MM.1S (cell line): ENCODE measurements around the gene MAP2K6.

ENCODE experiments used
- DNase-seq: peaks from one replicate; pipeline ENCODE4 v3.0.0-alpha.2; 2015
- H2AFZ ChIP-seq: fragments of 300-600 bp; sonication (generic); 2 replicates; pipeline ENCODE4 v1.6.0; 2016; ENCODE audit warnings: antibody characterized with exemption, low read length
- H3F3A ChIP-seq: fragments of 300-600 bp; sonication (generic); 2 replicates; pipeline ENCODE4 v1.6.1; 2016; ENCODE audit warnings: mild to moderate bottlenecking, antibody characterized with exemption, low read length, moderate library complexity, mixed read lengths; ENCODE audit not compliant: insufficient read depth
- H3K27ac ChIP-seq: fragments of 300-600 bp; sonication (generic); 2 replicates; pipeline ENCODE4 v1.5.1; 2016; ENCODE audit warnings: mild to moderate bottlenecking, low read length
- H3K27me3 ChIP-seq: fragments of 300-600 bp; sonication (generic); replicated peaks from 2 replicates; pipeline ENCODE4 v1.6.0; 2016; ENCODE audit warnings: low read length; ENCODE audit not compliant: insufficient read depth
- H3K36me3 ChIP-seq: fragments of 300-600 bp; sonication (generic); replicated peaks from 2 replicates; pipeline ENCODE4 v1.6.1; 2016; ENCODE audit warnings: mild to moderate bottlenecking, low read length, mixed read lengths; ENCODE audit not compliant: insufficient read depth
- H3K4me1 ChIP-seq: fragments of 300-600 bp; sonication (generic); 2 replicates; pipeline ENCODE4 v1.6.1; 2016; ENCODE audit warnings: low read length, mixed read lengths
- H3K4me2 ChIP-seq: fragments of 300-600 bp; sonication (generic); 2 replicates; pipeline ENCODE4 v1.6.0; 2016; ENCODE audit warnings: low read depth, low read length
- H3K4me3 ChIP-seq: fragments of 300-600 bp; sonication (generic); 2 replicates; pipeline ENCODE4 v1.5.1; 2016; ENCODE audit warnings: low read length, mixed read lengths
- H3K79me2 ChIP-seq: fragments of 300-600 bp; sonication (generic); 2 replicates; pipeline ENCODE4 v1.6.1; 2016; ENCODE audit warnings: mixed run types, low read length, mixed read lengths
- H3K9ac ChIP-seq: fragments of 300-600 bp; sonication (generic); 2 replicates; pipeline ENCODE4 v1.6.1; 2016; ENCODE audit warnings: low read length, mixed read lengths
- H3K9me2 ChIP-seq: fragments of 300-600 bp; sonication (generic); replicated peaks from 2 replicates; pipeline ENCODE4 v1.6.1; 2016; ENCODE audit warnings: mild to moderate bottlenecking, low read length, mixed read lengths; ENCODE audit not compliant: insufficient read depth
- H3K9me3 ChIP-seq: fragments of 300-600 bp; sonication (generic); replicated peaks from 2 replicates; pipeline ENCODE4 v1.6.1; 2016; ENCODE audit warnings: mild to moderate bottlenecking, low read length, mixed read lengths; ENCODE audit not compliant: insufficient read depth
- H4K20me1 ChIP-seq: fragments of 300-600 bp; sonication (generic); 2 replicates; pipeline ENCODE4 v1.6.1; 2016; ENCODE audit warnings: mild to moderate bottlenecking, low read length, moderate library complexity, mixed read lengths; ENCODE audit not compliant: insufficient read depth
- EZH2 ChIP-seq: fragments of 300-600 bp; sonication (generic); optimal IDR thresholded peaks from 2 replicates; pipeline ENCODE3; 2017; ENCODE audit warnings: low read depth, mild to moderate bottlenecking, antibody characterized with exemption, low read length, mixed read lengths
- EZH2phosphoT487 ChIP-seq: fragments of 300-600 bp; sonication (generic); IDR thresholded peaks from 2 replicates; pipeline ENCODE4 v1.6.1; 2018; ENCODE audit warnings: antibody characterized with exemption, low read length
- TF ChIP-seq, protein P1 (sequence below): fragments of 300-600 bp; sonication (generic); IDR thresholded peaks from 2 replicates; pipeline ENCODE4 v1.5.1; 2016; ENCODE audit warnings: antibody characterized with exemption, low read length, mixed read lengths

Gene MAP2K6

DNA sequence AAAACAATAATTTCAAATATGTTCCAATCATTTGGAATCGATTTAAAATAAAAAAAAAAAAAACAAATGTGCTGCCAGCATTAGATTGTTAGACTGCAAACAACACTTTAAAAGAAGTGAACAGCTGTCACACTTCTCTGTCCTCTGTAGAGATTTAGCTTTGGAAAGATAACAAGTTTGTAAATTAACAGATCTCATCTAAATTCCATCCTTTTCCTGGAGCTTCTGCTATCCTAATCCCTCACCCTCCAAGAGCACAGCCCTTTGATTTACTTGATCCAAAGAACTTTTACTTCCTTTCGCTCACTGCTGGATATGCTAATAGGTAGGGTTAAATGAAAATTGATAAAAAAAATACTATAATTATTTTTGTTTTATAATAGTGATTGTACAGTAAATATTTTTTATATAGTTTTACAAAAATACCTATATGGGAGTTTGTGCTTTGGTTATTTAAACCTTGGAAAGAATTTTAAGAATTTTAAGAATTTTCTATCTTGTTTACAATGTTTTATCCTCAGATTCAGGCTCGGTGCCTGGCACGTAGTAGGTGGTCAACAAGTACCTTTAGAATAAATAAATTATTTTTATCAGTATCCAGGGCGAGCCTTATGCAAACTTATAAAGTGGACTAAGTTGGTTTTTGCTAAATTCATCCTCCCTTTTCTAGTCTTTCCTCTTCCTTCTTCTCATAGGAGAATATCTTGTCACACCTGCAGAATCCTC, 21.6 kb downstream of the MAP2K6 start:
- H3K27me3 ChIP-seq, result no peaks in the 10 kb centered on the region
- H3K9me2 ChIP-seq, result no peaks in the 10 kb centered on the region
- no peaks in the 10 kb centered on the region for H3K9me3 ChIP-seq
- no peak for DNase-seq
- TF ChIP-seq, protein P1, sequence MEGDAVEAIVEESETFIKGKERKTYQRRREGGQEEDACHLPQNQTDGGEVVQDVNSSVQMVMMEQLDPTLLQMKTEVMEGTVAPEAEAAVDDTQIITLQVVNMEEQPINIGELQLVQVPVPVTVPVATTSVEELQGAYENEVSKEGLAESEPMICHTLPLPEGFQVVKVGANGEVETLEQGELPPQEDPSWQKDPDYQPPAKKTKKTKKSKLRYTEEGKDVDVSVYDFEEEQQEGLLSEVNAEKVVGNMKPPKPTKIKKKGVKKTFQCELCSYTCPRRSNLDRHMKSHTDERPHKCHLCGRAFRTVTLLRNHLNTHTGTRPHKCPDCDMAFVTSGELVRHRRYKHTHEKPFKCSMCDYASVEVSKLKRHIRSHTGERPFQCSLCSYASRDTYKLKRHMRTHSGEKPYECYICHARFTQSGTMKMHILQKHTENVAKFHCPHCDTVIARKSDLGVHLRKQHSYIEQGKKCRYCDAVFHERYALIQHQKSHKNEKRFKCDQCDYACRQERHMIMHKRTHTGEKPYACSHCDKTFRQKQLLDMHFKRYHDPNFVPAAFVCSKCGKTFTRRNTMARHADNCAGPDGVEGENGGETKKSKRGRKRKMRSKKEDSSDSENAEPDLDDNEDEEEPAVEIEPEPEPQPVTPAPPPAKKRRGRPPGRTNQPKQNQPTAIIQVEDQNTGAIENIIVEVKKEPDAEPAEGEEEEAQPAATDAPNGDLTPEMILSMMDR, result no peak
- TF ChIP-seq EZH2phosphoT487 (no peak), EZH2 (no peak)
- no peaks in the 10 kb centered on the region for H3K4me1 ChIP-seq
- no peaks in the 10 kb centered on the region for H3K79me2 ChIP-seq
- H4K20me1 ChIP-seq, result no peaks in the 10 kb centered on the region
- H3K4me2 ChIP-seq, result no peak overlapping the region
- H3F3A ChIP-seq, result no peaks in the 10 kb centered on the region
- H3K36me3 ChIP-seq, result no peaks in the 10 kb centered on the region
- H3K9ac ChIP-seq, result no peak overlapping the region
- no peak overlapping the region for H3K4me3 ChIP-seq
- no peak overlapping the region for H3K27ac ChIP-seq
- no peak overlapping the region for H2AFZ ChIP-seq

DNA sequence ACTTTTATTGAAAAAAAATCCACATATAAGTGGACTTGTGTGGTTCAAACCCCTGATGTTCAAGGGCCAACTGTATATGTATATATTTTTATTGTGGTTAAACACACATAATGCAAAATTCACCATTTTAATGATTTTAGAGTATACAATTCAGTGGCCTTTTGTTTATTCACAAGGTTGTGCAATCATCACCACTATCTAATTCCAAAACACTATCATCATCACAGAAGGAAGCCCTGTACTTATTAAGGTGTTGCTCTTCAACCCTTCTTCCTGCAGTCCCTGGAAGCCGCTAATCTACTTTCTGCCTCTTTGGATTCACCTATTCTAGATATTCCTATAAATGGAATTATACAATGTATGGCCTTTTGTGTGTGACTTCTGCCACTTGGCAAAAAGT, 23.0 kb downstream of the MAP2K6 start:
- TF ChIP-seq EZH2phosphoT487 (no peak), EZH2 (no peak)
- TF ChIP-seq, protein P1, result no peak
- H3K27me3 ChIP-seq, result no peaks in the 10 kb centered on the region
- no peak overlapping the region for H3K4me2 ChIP-seq

DNA sequence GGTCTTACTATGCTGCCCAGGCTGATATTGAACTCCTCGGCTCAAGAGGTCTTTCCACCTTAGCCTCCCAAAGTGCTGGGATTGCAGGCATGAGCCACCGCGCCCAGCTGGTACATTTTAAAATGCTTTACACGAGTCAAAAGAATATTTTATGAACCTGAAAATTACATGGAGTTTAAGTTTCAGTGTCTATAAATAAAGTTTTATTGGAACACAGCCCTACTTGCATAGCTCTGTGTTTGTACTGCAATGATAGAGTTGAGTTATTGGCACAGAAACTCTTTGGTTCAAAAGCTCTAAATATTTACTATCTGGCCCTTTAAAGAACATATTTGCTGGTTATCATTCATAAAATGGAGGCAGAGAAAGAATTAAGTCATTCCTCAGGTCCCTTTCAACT, 24.3 kb downstream of the MAP2K6 start:
- H3K4me1 ChIP-seq, result no peaks in the 10 kb centered on the region
- H3K27ac ChIP-seq, result no peak overlapping the region
- DNase-seq, result no peak
- H3K36me3 ChIP-seq, result no peaks in the 10 kb centered on the region
- no peak overlapping the region for H3K4me2 ChIP-seq
- H4K20me1 ChIP-seq, result no peaks in the 10 kb centered on the region
- no peaks in the 10 kb centered on the region for H3F3A ChIP-seq
- no peak overlapping the region for H3K4me3 ChIP-seq
- no peaks in the 10 kb centered on the region for H3K9me2 ChIP-seq
- no peak overlapping the region for H3K9ac ChIP-seq
- H3K79me2 ChIP-seq, result no peaks in the 10 kb centered on the region
- no peak overlapping the region for H2AFZ ChIP-seq
- no peak for TF ChIP-seq EZH2phosphoT487
- TF ChIP-seq, protein P1, result no peak
- no peak for TF ChIP-seq EZH2
- no peaks in the 10 kb centered on the region for H3K27me3 ChIP-seq
- no peaks in the 10 kb centered on the region for H3K9me3 ChIP-seq

More for the DNA sequence above, 23.0 kb downstream of the MAP2K6 start:
- Histone ChIP-seq H3K27ac (no peak overlapping the region), H3K9me2 (no peaks in the 10 kb centered on the region), H4K20me1 (no peaks in the 10 kb centered on the region), H3K9me3 (no peaks in the 10 kb centered on the region), H3K79me2 (no peaks in the 10 kb centered on the region), H3K36me3 (no peaks in the 10 kb centered on the region), H3K4me3 (no peak overlapping the region), H3F3A (no peaks in the 10 kb centered on the region), H3K9ac (no peak overlapping the region), H3K4me1 (no peaks in the 10 kb centered on the region), H2AFZ (no peak overlapping the region)
- no peak for DNase-seq
